T47D (cell line): Measurements from ENCODE around the gene SLC35B3.
"Not testable (repeated sequence)": the region's sequence is repeated elsewhere in the genome, so short reads cannot be mapped to it uniquely, and the experiment has no call there.

Experiments used
- DNase-seq, 2 experiments: peaks; one replicate each; pipeline versions ENCODE4 v3.0.0 to v3.0.0-alpha.2; 2011 to 2012; ENCODE audit warnings: low read depth in 1 of 2, low spot score in 1 of 2
- JUND ChIP-seq: IDR thresholded peaks from 2 replicates; pipeline ENCODE4 v1.6.1; 2012; ENCODE audit warnings: low read depth
- in situ Hi-C: cut with HindIII; loops from 2 replicates; pipeline ENCODE4 v1.10.0; 2016; ENCODE audit warnings: low sequenced_read_pairs, low pct_unique_long_range_greater_than_20kb

SLC35B3 gene

DNA sequence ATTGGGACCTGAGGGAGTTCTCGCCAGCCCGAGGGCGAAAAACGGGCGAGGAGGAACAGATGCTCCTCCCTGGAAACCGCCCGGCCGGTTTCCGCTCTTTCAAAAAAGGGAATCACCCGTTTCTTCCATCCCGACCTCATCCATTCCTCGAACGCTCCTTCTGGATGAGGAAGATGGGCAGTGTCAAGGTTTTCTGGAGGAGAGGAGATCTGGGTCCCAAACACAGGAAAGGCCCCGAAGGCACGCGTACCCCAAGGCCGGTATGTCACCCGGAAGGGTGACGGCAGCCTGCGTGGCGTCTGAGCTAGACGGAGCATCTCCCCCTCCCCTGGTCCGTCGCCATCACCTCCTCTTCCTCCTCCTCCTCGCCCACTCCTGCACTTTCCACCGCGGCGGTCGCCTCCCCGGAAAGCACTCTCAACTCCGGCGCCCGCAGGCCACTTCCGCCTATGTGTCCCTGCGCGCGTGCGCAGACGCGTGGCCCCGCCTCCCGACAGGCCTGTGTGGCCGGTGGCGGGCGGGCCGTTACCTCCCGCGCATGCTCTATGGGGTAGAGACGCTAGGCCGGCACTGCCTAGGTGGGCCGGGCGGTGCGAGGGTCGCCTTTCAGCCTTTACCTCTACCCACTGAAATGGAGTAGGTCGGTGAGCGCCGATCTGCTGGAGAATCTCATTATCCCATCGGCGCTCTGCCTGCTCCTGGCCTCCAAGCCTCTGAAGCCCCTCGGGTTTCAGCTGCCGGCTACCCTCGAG is at the start of gene SLC35B3:
SLC35B3 (minus strand) TSS at position 453 of the 752 bp plus-strand sequence.
- no peak for TF ChIP-seq JUND
- in situ Hi-C loops = no loop called here
- peak; percentile 81 to 94 for DNase-seq

DNA sequence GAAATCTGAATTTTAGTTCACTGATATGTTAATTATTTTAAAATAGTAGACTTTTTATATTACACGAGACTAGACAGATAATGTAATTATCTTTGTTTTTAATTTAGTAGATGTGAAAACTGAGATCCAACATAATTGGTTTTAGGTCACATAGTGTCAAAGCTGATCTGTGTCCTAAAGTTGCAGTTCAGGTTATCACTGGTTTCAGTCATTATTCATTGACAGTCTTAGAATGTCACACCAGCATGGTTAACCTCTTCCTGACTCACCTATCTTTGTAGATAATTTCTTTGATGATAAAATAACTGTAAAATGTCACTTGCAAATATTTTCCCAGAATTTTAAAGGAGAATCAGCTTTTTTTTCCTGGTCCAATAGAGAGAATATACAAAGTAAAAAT is 48.3 kb upstream of the SLC35B3 start:
- DNase-seq = no peak
- in situ Hi-C loops = no loop called here
- TF ChIP-seq JUND = no peak

GRCh38 chr6:8481727-8482126 is 46.4 kb upstream of the SLC35B3 start:
- in situ Hi-C loops = no loop called here
- no peak for TF ChIP-seq JUND
- peak; percentile 37 to 59 for DNase-seq

- DNase-seq = no peak
- in situ Hi-C loops = no loop called here
- TF ChIP-seq JUND = no peak
These were observed 43.1 kb upstream of the SLC35B3 start for GRCh38 chr6:8478418-8478817.

GRCh38 chr6:8476656-8477055 is 41.3 kb upstream of the SLC35B3 start:
- in situ Hi-C loops = no loop called here
- no peak for TF ChIP-seq JUND
- DNase-seq = no peak

DNA sequence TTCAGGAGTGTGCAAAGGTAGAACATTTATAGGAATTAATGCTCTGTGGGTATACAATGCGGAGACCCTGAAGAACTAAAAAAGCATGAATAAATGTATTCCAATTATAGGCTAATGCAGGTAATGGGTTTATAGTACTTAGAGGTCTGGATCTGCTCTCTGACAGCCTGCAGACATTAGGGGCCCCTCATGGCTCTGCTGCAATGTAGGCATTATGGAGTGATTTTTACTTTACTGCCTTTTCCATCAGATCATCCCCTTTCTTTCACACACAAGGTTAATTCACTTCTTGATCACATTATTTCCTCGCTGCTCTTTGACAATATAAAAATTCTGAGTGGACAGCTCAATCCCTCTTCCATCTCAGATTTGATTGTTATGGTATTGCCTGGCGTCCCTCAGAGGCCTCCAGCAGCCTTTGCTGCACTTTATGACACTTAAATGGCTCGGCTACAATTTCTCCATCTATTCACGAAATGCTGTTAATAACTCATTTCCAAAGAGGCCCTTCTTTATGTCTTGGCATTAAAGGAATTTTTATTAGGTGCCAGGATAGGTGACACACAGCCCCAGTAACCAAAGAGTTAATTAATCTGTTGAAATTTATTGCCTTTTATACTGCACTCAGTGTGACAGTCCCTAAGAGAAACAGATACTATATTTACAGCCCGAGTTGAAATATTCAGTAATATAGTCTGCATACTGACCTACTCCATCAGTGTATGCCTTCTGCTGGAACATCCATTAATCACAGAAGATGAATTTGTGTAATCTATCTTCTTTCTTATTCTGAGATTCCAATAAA is 33.4 kb upstream of the SLC35B3 start:
- no peak for DNase-seq
- in situ Hi-C loops = no loop called here
- TF ChIP-seq JUND = no peak

- in situ Hi-C loops = no loop called here
- peak; percentile 16 to 80 for DNase-seq
- TF ChIP-seq JUND = no peak
These were observed 27.3 kb upstream of the SLC35B3 start for GRCh38 chr6:8462694-8463093.

GRCh38 chr6:8462169-8462568 is 26.8 kb upstream of the SLC35B3 start:
- in situ Hi-C loops = no loop called here
- TF ChIP-seq JUND = no peak
- DNase-seq = peak in 1 of 2 experiments; percentile 54

- no peak for DNase-seq
- in situ Hi-C loops = no loop called here
These were observed 11.0 kb upstream of the SLC35B3 start for GRCh38 chr6:8446391-8446790.

DNA sequence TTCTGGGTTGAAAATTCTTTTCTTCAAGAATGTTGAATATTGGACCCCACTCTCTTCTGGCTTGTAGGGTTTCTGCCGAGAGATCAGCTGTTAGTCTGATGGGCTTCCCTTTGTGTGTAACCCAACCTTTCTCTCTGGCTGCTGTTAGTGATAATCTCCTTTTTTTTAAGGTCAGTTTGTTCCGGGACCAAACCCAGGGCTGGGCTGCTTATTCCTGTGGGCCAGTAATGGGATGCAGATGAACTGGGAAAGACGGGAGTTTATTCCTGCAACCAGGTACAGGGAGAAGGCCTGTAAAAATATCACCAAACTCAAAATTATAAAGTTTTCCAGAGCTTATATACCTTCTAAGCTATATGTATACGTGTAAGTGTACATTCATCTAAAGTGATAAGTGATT is 10.6 kb upstream of the SLC35B3 start:
- DNase-seq, in situ Hi-C loops: not testable (repeated sequence)

More at GRCh38 chr6:8446391-8446790, 11.0 kb upstream of the SLC35B3 start:
- TF ChIP-seq JUND = no peak

DNA sequence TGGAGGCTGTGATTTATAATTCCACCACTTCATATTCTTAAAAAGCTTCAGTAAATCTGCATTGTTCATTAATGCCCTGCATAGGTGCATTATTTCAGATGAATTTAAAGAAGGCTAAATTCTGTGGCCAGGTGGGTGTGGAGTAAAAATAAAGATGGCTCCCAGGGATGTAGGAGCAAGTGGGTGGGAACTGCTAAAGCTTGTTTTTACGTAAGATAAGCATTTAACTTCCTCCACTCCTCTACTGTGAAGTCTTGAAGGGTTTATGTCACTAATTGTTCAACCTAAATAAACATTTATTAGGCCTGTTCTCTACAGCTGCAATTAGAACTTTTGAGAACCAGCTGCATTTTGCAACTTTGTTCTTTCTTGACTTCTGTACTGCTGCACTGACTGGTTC is 6.8 kb upstream of the SLC35B3 start:
- TF ChIP-seq JUND = no peak
- no peak for DNase-seq
- in situ Hi-C loops = no loop called here

- TF ChIP-seq JUND = no peak
- no peak for DNase-seq
- in situ Hi-C loops = no loop called here
These were observed 6.1 kb upstream of the SLC35B3 start for GRCh38 chr6:8441452-8441851.

DNA sequence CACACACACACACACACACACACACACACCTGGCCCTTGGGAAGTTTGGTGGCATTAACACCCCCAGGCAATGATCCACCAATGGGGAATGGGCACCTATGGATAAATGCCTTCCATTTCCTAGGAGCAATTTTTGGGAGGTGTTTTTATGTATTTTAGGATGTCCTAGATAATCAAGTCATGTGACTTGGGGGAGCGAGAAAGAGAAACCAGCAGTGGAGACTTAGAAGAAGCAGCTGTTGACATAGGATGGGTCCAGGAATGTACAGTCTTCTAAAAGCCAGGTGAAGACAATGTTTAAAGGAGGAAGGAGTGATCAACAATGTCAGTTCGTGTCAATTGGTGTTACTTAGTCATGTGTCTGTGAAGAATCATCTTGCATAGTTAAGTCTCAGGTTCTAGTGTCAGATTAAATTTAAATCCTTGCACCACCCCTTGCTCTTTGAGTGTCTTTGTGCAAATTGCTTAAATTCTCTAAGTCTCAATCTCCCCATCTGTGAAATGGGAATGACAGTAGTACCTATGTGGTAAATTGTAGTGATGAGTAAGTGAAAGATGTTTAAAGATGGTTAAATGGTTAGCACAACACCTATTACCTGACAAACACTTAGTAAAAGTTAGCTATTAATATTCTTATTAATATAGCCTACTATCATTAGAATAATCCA is 4.4 kb upstream of the SLC35B3 start:
- DNase-seq = no peak
- in situ Hi-C loops = no loop called here
- TF ChIP-seq JUND = no peak
